22Rv1 (cell line): ENCODE results near the gene AGTPBP1.

Experiments used
- ZFX ChIP-seq: fragments of 450-650 bp; IDR thresholded peaks from 2 replicates; pipeline ENCODE4 v1.6.1; 2017; ENCODE audit warnings: antibody characterized with exemption, borderline replicate concordance
- TF ChIP-seq, protein P1 (sequence below): fragments of 450-650 bp; IDR thresholded peaks from 2 replicates; pipeline ENCODE4 v1.5.1; 2017; ENCODE audit warnings: mild to moderate bottlenecking

- TF ChIP-seq, protein P1, sequence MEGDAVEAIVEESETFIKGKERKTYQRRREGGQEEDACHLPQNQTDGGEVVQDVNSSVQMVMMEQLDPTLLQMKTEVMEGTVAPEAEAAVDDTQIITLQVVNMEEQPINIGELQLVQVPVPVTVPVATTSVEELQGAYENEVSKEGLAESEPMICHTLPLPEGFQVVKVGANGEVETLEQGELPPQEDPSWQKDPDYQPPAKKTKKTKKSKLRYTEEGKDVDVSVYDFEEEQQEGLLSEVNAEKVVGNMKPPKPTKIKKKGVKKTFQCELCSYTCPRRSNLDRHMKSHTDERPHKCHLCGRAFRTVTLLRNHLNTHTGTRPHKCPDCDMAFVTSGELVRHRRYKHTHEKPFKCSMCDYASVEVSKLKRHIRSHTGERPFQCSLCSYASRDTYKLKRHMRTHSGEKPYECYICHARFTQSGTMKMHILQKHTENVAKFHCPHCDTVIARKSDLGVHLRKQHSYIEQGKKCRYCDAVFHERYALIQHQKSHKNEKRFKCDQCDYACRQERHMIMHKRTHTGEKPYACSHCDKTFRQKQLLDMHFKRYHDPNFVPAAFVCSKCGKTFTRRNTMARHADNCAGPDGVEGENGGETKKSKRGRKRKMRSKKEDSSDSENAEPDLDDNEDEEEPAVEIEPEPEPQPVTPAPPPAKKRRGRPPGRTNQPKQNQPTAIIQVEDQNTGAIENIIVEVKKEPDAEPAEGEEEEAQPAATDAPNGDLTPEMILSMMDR: no peak
- TF ChIP-seq ZFX: no peak
These were observed 137.8 kb downstream of the AGTPBP1 start for GRCh38 chr9:85603936-85604335.
